Duodenal mucosa (tissue), 2 donors: Measurements from ENCODE around the gene PCDHGC4.
A peak's percentile ranks its signal among the peaks of the same experiment; 100 is the strongest.

Source experiments
- H3K27ac ChIP-seq: one replicate; pipeline ENCODE4 v1.7.0; 2013; ENCODE audit warnings: low read depth, low read length
- H3K27me3 ChIP-seq, 2 donors: one replicate each; pipeline ENCODE4 v1.7.0; 2013; ENCODE audit warnings: low read length in 2 of 2, control low read depth in 1 of 2; ENCODE audit not compliant: insufficient read depth in 2 of 2, control insufficient read depth in 1 of 2
- H3K36me3 ChIP-seq, 2 donors: one replicate each; pipeline ENCODE4 v1.7.0; 2013; ENCODE audit warnings: low read length in 2 of 2, control low read depth in 1 of 2; ENCODE audit not compliant: insufficient read depth in 2 of 2, control insufficient read depth in 1 of 2
- H3K4me1 ChIP-seq, 2 donors: one replicate each; pipeline ENCODE4 v1.7.0; 2013; ENCODE audit warnings: low read length in 2 of 2, control low read depth in 1 of 2; ENCODE audit not compliant: insufficient read depth in 2 of 2, control insufficient read depth in 1 of 2
- H3K4me3 ChIP-seq, 2 donors: one replicate each; pipeline ENCODE4 v1.7.0; 2013; ENCODE audit warnings: low read length in 2 of 2, low read depth in 1 of 2
- H3K9ac ChIP-seq, 2 donors: one replicate each; pipeline ENCODE4 v1.7.0; 2013; ENCODE audit warnings: low read length in 2 of 2, low read depth in 1 of 2
- H3K9me3 ChIP-seq, 2 donors: one replicate each; pipeline ENCODE4 v1.7.0; 2013; ENCODE audit warnings: low read length in 2 of 2, control low read depth in 1 of 2; ENCODE audit not compliant: control insufficient read depth in 1 of 2

Gene PCDHGC4

GRCh38 chr5:141501761-141502160 is 16.9 kb downstream of the PCDHGC4 start:
- Histone ChIP-seq H3K9ac (no peak overlapping the region), H3K27me3 (no peaks in the 10 kb centered on the region), H3K36me3 (no peaks in the 10 kb centered on the region), H3K4me3 (no peak overlapping the region), H3K27ac (no peak overlapping the region), H3K9me3 (no peaks in the 10 kb centered on the region), H3K4me1 (no peaks in the 10 kb centered on the region)

GRCh38 chr5:141503681-141504080 is 18.9 kb downstream of the PCDHGC4 start:
- H3K9ac ChIP-seq: no peak overlapping the region
- H3K4me1 ChIP-seq: peaks cover 0 to 4% of the 10 kb centered on the region in 2 donors
- H3K4me3 ChIP-seq: no peak overlapping the region
- no peak overlapping the region for H3K27ac ChIP-seq
- no peaks in the 10 kb centered on the region for H3K27me3 ChIP-seq
- no peaks in the 10 kb centered on the region for H3K36me3 ChIP-seq
- no peaks in the 10 kb centered on the region for H3K9me3 ChIP-seq

- no peaks in the 10 kb centered on the region for H3K27me3 ChIP-seq
- H3K36me3 ChIP-seq: no peaks in the 10 kb centered on the region
- H3K27ac ChIP-seq: no peak overlapping the region
- peaks cover 3 to 4% of the 10 kb centered on the region in 2 donors for H3K4me1 ChIP-seq
- no peaks in the 10 kb centered on the region for H3K9me3 ChIP-seq
- H3K4me3 ChIP-seq: no peak overlapping the region
- no peak overlapping the region for H3K9ac ChIP-seq
These were observed 19.4 kb downstream of the PCDHGC4 start for GRCh38 chr5:141504216-141504615.

- Histone ChIP-seq H3K36me3 (no peaks in the 10 kb centered on the region), H3K9ac (no peak overlapping the region), H3K4me3 (no peak overlapping the region), H3K9me3 (no peaks in the 10 kb centered on the region), H3K27me3 (no peaks in the 10 kb centered on the region), H3K27ac (no peak overlapping the region), H3K4me1 (peaks cover 4 to 5% of the 10 kb centered on the region in 2 donors)
These were observed 21.7 kb downstream of the PCDHGC4 start for GRCh38 chr5:141506381-141507155.

GRCh38 chr5:141507387-141508091 is 22.7 kb downstream of the PCDHGC4 start:
- Histone ChIP-seq H3K36me3 (no peaks in the 10 kb centered on the region), H3K9me3 (no peaks in the 10 kb centered on the region), H3K9ac (no peak overlapping the region), H3K4me1 (peaks cover 4 to 6% of the 10 kb centered on the region in 2 donors), H3K27me3 (no peaks in the 10 kb centered on the region), H3K27ac (no peak overlapping the region), H3K4me3 (no peak overlapping the region)

- Histone ChIP-seq H3K9ac (no peak overlapping the region), H3K36me3 (no peaks in the 10 kb centered on the region), H3K9me3 (no peaks in the 10 kb centered on the region), H3K27me3 (no peaks in the 10 kb centered on the region), H3K4me1 (peaks cover 4 to 11% of the 10 kb centered on the region in 2 donors), H3K4me3 (no peak overlapping the region), H3K27ac (no peak overlapping the region)
These were observed 23.6 kb downstream of the PCDHGC4 start for GRCh38 chr5:141508440-141508797.

GRCh38 chr5:141508798-141509611 is 24.2 kb downstream of the PCDHGC4 start:
- H3K27me3 ChIP-seq: no peaks in the 10 kb centered on the region
- peaks cover 4 to 11% of the 10 kb centered on the region in 2 donors for H3K4me1 ChIP-seq
- no peaks in the 10 kb centered on the region for H3K36me3 ChIP-seq
- H3K9ac ChIP-seq: peak overlapping the region in 1 of 2 donors; percentile 5
- H3K27ac ChIP-seq: peak overlapping the region; percentile 61
- peak overlapping the region in 1 of 2 donors; percentile 23 for H3K4me3 ChIP-seq
- no peaks in the 10 kb centered on the region for H3K9me3 ChIP-seq

GRCh38 chr5:141510160-141510559 is 25.3 kb downstream of the PCDHGC4 start:
- Histone ChIP-seq H3K36me3 (peaks cover 0 to 6% of the 10 kb centered on the region in 2 donors), H3K27me3 (no peaks in the 10 kb centered on the region), H3K4me3 (no peak overlapping the region), H3K9me3 (no peaks in the 10 kb centered on the region), H3K9ac (no peak overlapping the region), H3K27ac (no peak overlapping the region), H3K4me1 (peaks cover 9 to 11% of the 10 kb centered on the region in 2 donors)

GRCh38 chr5:141510850-141511601 is 26.2 kb downstream of the PCDHGC4 start:
- H3K36me3 ChIP-seq: peaks cover 0 to 13% of the 10 kb centered on the region in 2 donors
- H3K27me3 ChIP-seq: no peaks in the 10 kb centered on the region
- H3K4me3 ChIP-seq: no peak overlapping the region
- no peaks in the 10 kb centered on the region for H3K9me3 ChIP-seq
- H3K4me1 ChIP-seq: peaks cover 9 to 11% of the 10 kb centered on the region in 2 donors
- no peak overlapping the region for H3K9ac ChIP-seq
- no peak overlapping the region for H3K27ac ChIP-seq
